ENCODE measurements around the gene PRPSAP1. TPM values are rescaled to one million over a fixed set of nuclear protein-coding genes. Genes with fewer than 3 reads are reported as not detected.
"Not testable (repeated sequence)": the region's sequence is repeated elsewhere in the genome, so short reads cannot be mapped to it uniquely, and the experiment has no call there.

Gene PRPSAP1
- total RNA-seq, 1 donor from 2014 or later = 45.2 TPM

- Mint-ChIP-seq H3K4me1 (peaks cover 5% of the 10 kb centered on the region), H3K27me3 (no peaks in the 10 kb centered on the region), H3K36me3 (ENCODE audit: low read depth) (peaks cover 10% of the 10 kb centered on the region), H3K27ac (no peak within 1 kb of the TSS), H3K4me3 (no peak within 1 kb of the TSS), H3K9me3 (no peaks in the 10 kb centered on the region)
- DNase-seq = no peak
- intact Hi-C loops (cut with micrococcal nuclease) = no loop called here
These were observed 45.8 kb downstream of the PRPSAP1 start, which contains the start of gene QRICH2 for GRCh38 chr17:76307966-76308338. QRICH2 (minus strand) TSS chr17:76308276; CDS start chr17:76307998, 278 bp downstream.

DNA sequence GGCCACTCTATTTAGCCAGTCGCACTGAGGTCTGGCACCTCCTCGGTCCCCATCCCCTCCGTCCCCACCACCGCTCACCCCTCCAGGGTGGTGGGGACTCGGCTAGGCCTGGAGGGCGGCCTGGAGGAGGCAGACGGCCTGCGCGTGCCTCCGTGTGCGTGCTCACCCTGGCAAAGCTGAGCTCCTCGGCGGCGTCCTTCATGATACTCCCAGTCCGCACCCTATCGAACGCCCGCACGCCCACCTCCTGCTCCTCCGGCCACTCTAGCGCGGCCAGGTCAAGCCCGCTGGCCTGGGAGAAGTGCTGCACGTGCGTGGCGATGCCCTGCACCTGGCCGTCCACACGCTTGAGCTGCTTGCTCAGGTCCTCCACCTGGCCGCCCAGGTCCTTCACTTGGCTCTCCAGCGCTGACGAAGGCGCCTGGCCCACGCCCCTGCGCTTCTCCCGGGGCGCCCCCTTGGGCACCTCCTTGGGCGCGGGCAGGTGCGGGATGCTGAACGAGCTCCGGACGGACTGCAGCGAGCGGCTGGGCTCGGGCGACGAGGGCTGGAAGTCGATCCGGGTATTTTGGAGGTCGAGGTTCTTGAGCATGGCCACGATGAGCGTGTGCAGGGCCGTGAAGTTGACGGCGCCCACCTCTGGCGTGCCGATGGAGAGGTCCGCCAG is 46.3 kb downstream of the PRPSAP1 start:
- intact Hi-C loops (cut with micrococcal nuclease) = no loop called here
- no peak overlapping the region for H3K4me3 Mint-ChIP-seq
- H3K4me1 Mint-ChIP-seq = peaks cover 2% of the 10 kb centered on the region
- no peak for DNase-seq
- H3K36me3 Mint-ChIP-seq (ENCODE audit: low read depth) = peaks cover 7% of the 10 kb centered on the region
- H3K9me3 Mint-ChIP-seq = no peaks in the 10 kb centered on the region
- H3K27ac Mint-ChIP-seq = no peak overlapping the region
- no peaks in the 10 kb centered on the region for H3K27me3 Mint-ChIP-seq

GRCh38 chr17:76305135-76305454 is 48.6 kb downstream of the PRPSAP1 start:
- intact Hi-C loops (cut with micrococcal nuclease); H3K27ac Mint-ChIP-seq; H3K4me1 Mint-ChIP-seq; H3K27me3 Mint-ChIP-seq; H3K36me3 Mint-ChIP-seq (ENCODE audit: low read depth); DNase-seq; H3K9me3 Mint-ChIP-seq; H3K4me3 Mint-ChIP-seq: not testable (repeated sequence)

- intact Hi-C loops (cut with micrococcal nuclease) = loop anchor here (5.0 kb wide), 2 partner anchors 78 to 203 kb away; partner anchors contain the start of gene SPHK1
These were observed 49.2 kb downstream of the PRPSAP1 start for GRCh38 chr17:76304226-76305134.

GRCh38 chr17:76297436-76297835 is 56.3 kb downstream of the PRPSAP1 start:
- Mint-ChIP-seq H3K4me1 (peaks cover 2% of the 10 kb centered on the region), H3K27ac (no peak overlapping the region), H3K9me3 (no peaks in the 10 kb centered on the region), H3K4me3 (no peak overlapping the region), H3K36me3 (ENCODE audit: low read depth) (peaks cover 2% of the 10 kb centered on the region), H3K27me3 (no peaks in the 10 kb centered on the region)
- intact Hi-C loops (cut with micrococcal nuclease) = loop anchor here (5.0 kb wide), 1 partner anchor 175 kb away; no protein-coding TSS in a partner anchor
- no peak for DNase-seq

More at GRCh38 chr17:76304226-76305134, 49.2 kb downstream of the PRPSAP1 start:
- Mint-ChIP-seq H3K27me3 (no peaks in the 10 kb centered on the region), H3K27ac (no peak overlapping the region), H3K4me1 (peaks cover 2% of the 10 kb centered on the region), H3K4me3 (no peak overlapping the region), H3K9me3 (no peaks in the 10 kb centered on the region), H3K36me3 (ENCODE audit: low read depth) (peaks cover 3% of the 10 kb centered on the region)
- DNase-seq = no peak

DNA sequence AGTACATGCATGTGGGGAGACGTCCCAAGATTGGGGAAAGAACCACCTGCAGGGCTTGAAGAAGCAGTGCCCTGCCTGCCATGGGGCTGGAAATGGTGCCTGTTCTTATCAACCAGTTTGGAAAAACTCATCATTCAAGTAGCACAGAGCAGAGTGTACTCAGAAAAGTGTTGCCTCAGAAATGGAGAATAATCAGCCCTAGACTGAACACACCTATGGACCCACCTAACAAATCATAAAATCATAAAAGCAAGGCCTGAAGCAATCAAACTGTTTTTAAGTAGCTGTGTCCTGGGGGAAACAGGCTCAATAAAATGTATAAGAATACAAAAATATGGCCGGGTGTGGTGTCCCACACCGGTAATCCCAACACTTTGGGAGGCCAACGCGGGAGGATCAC is 56.8 kb downstream of the PRPSAP1 start:
- H3K27ac Mint-ChIP-seq = no peak overlapping the region
- no peak for DNase-seq
- intact Hi-C loops (cut with micrococcal nuclease) = loop anchor here (5.0 kb wide), 1 partner anchor 175 kb away; no protein-coding TSS in a partner anchor
- H3K36me3 Mint-ChIP-seq (ENCODE audit: low read depth) = peaks cover 3% of the 10 kb centered on the region
- no peaks in the 10 kb centered on the region for H3K9me3 Mint-ChIP-seq
- no peaks in the 10 kb centered on the region for H3K27me3 Mint-ChIP-seq
- H3K4me1 Mint-ChIP-seq = peaks cover 2% of the 10 kb centered on the region
- no peak overlapping the region for H3K4me3 Mint-ChIP-seq

GRCh38 chr17:76296186-76296585 is 57.5 kb downstream of the PRPSAP1 start:
- no peak for DNase-seq
- Mint-ChIP-seq H3K4me1 (peaks cover 2% of the 10 kb centered on the region), H3K27ac (no peak overlapping the region), H3K36me3 (ENCODE audit: low read depth) (peaks cover 3% of the 10 kb centered on the region), H3K27me3 (no peaks in the 10 kb centered on the region), H3K9me3 (no peaks in the 10 kb centered on the region), H3K4me3 (no peak overlapping the region)
- intact Hi-C loops (cut with micrococcal nuclease) = loop anchor here (5.0 kb wide), 1 partner anchor 174 kb away; no protein-coding TSS in a partner anchor

GRCh38 chr17:76293106-76293505 is 60.6 kb downstream of the PRPSAP1 start:
- no peak overlapping the region for H3K27ac Mint-ChIP-seq
- no peaks in the 10 kb centered on the region for H3K27me3 Mint-ChIP-seq
- no peaks in the 10 kb centered on the region for H3K9me3 Mint-ChIP-seq
- H3K36me3 Mint-ChIP-seq (ENCODE audit: low read depth) = peaks cover 3% of the 10 kb centered on the region
- H3K4me1 Mint-ChIP-seq = no peaks in the 10 kb centered on the region
- no peak overlapping the region for H3K4me3 Mint-ChIP-seq
- intact Hi-C loops (cut with micrococcal nuclease) = no loop called here
- DNase-seq = no peak

- Mint-ChIP-seq H3K4me1 (no peaks in the 10 kb centered on the region), H3K27me3 (no peaks in the 10 kb centered on the region), H3K27ac (no peak overlapping the region), H3K36me3 (ENCODE audit: low read depth) (peaks cover 3% of the 10 kb centered on the region), H3K4me3 (no peak overlapping the region), H3K9me3 (no peaks in the 10 kb centered on the region)
- intact Hi-C loops (cut with micrococcal nuclease) = no loop called here
- DNase-seq = no peak
These were observed 61.1 kb downstream of the PRPSAP1 start for GRCh38 chr17:76292567-76292966.

- Mint-ChIP-seq H3K36me3 (ENCODE audit: low read depth) (no peaks in the 10 kb centered on the region), H3K27ac (no peak overlapping the region), H3K27me3 (no peaks in the 10 kb centered on the region), H3K9me3 (no peaks in the 10 kb centered on the region), H3K4me1 (peaks cover 7% of the 10 kb centered on the region), H3K4me3 (no peak overlapping the region)
- intact Hi-C loops (cut with micrococcal nuclease) = no loop called here
- no peak for DNase-seq
These were observed 71.9 kb downstream of the PRPSAP1 start for GRCh38 chr17:76281573-76282371.

- no peaks in the 10 kb centered on the region for H3K36me3 Mint-ChIP-seq (ENCODE audit: low read depth)
- H3K9me3 Mint-ChIP-seq = no peaks in the 10 kb centered on the region
These were observed 73.1 kb downstream of the PRPSAP1 start for GRCh38 chr17:76280650-76281049.

GRCh38 chr17:76279742-76280287 is 73.9 kb downstream of the PRPSAP1 start:
- no peak overlapping the region for H3K4me3 Mint-ChIP-seq
- no peak overlapping the region for H3K27ac Mint-ChIP-seq
- H3K27me3 Mint-ChIP-seq = no peaks in the 10 kb centered on the region
- intact Hi-C loops (cut with micrococcal nuclease) = loop anchor here (1.0 to 5.0 kb wide), 2 partner anchors 138 to 159 kb away; partner anchors contain the start of gene FOXJ1
- H3K4me1 Mint-ChIP-seq = peaks cover 10% of the 10 kb centered on the region
- no peak for DNase-seq
- H3K36me3 Mint-ChIP-seq (ENCODE audit: low read depth) = no peaks in the 10 kb centered on the region
- H3K9me3 Mint-ChIP-seq = no peaks in the 10 kb centered on the region

More at GRCh38 chr17:76280650-76281049, 73.1 kb downstream of the PRPSAP1 start:
- Mint-ChIP-seq H3K27me3 (no peaks in the 10 kb centered on the region), H3K4me1 (peaks cover 10% of the 10 kb centered on the region), H3K4me3 (no peak overlapping the region), H3K27ac (no peak overlapping the region)
- intact Hi-C loops (cut with micrococcal nuclease) = no loop called here
- no peak for DNase-seq

Data from activated CD4-positive, alpha-beta T cell treated with anti-CD3 and anti-CD28 coated beads, Interleukin-2, amount 10 ng/mL, durations not matched to agents 24 days and 14 days (primary cell).